Heart left ventricle (tissue), 11 donors: ENCODE measurements around the gene C3orf49. TPM values are rescaled to one million over a fixed set of nuclear protein-coding genes. Genes with fewer than 3 reads are reported as not detected.

Experiments used
- polyA plus RNA-seq, 2 donors: library from polyadenylated mRNA; stranded (reverse); fragments of 200-250 nt; gene quantifications; one replicate each; pipeline ENCODE4 v1.2.3, GENCODE V29; 2013
- total RNA-seq, 9 donors: library from RNA; depleted of rRNA in 2 of 9; stranded (reverse); fragments of >200 nt in 2 of 9; fragmentation: NEBNext Ultra II Directional in 3 of 9; extraction: Animal tissue kit (Norgen Biotek cat#: 25700) in 3 of 9; gene quantifications; one replicate each; pipeline versions ENCODE4 v1.1.0 to v1.2.4, GENCODE V29; 2016 to 2023
- donor health status: ischemic (EF 13 %, LVEDD 7.1; RV severe dilation, severe dysfunction).
- donor health status: healthy with polysubstance abuse.
- donor health status: DM: no; HTN: yes; CAD: no.
- donor health status: DM: no; HTN: no; CAD: no.
- donor health status: ischemic (EF 25% LVEDD 5.7; RV mildly dilated, moderate dysfunction).
- donor health status: healthy.
- donor health status: DM: yes; HTN: yes; CAD: no.
- donor health status: PGD.
- donor health status: nonischemic (EF 23%, LVEDD 6.1; RV moderate dilation, normal function).

Gene C3orf49
- total and polyA plus RNA-seq, 11 donors, result not detected

Other genes with a start within 250 kb of the C3orf49 start
- gene SNTN, start 166.6 kb upstream of the C3orf49 start, total RNA-seq, result not detected
- gene SNTN, start 166.6 kb upstream of the C3orf49 start, polyA plus RNA-seq, result not detected
- 10 to 100 TPM; 63.6 to 97.0 (median 77.4) TPM for gene THOC7, start 44.5 kb downstream of the C3orf49 start, total RNA-seq
- gene THOC7, start 44.5 kb downstream of the C3orf49 start, polyA plus RNA-seq, result 100 to 1,000 TPM in 1 of 2 donors, 10 to 100 TPM in 1; 76.4 to 171 TPM
- 10 to 100 TPM in 7 of 9 donors, 1 to 10 TPM in 2; 9.6 to 31.4 (median 21.2) TPM for gene ATXN7, start 44.6 kb downstream of the C3orf49 start, total RNA-seq
- gene ATXN7, start 44.6 kb downstream of the C3orf49 start, polyA plus RNA-seq, result 1 to 10 TPM; 4.5 to 5.0 TPM
- gene SCAANT1, start 93.1 kb downstream of the C3orf49 start, total RNA-seq, result not detected
- gene SCAANT1, start 93.1 kb downstream of the C3orf49 start, polyA plus RNA-seq, result not detected
- 10 to 100 TPM; 69.1 to 91.1 (median 82.5) TPM for gene PSMD6, start 204.2 kb downstream of the C3orf49 start, total RNA-seq
- gene PSMD6, start 204.2 kb downstream of the C3orf49 start, polyA plus RNA-seq, result 100 to 1,000 TPM in 1 of 2 donors, 10 to 100 TPM in 1; 60.1 to 128 TPM